Neural cell (in vitro differentiated cells): Measurements from ENCODE around the gene TMEM208. TPM values are rescaled to one million over a fixed set of nuclear protein-coding genes. Genes with fewer than 3 reads are reported as not detected.

Source experiments
- H2AFZ ChIP-seq: fragments of 200-600, 300-800 bp; sonication (generic), shearing (Covaris generic); 2 replicates; pipeline ENCODE4 v1.6.0; 2014; ENCODE audit warnings: low read depth, mild to moderate bottlenecking, antibody characterized with exemption, low read length, moderate library complexity
- H3F3A ChIP-seq: fragments of 200-600 bp; shearing (Covaris generic); 2 replicates; pipeline ENCODE4 v1.6.1; 2016; ENCODE audit warnings: mild to moderate bottlenecking, moderate library complexity, mixed read lengths, antibody characterized with exemption, low read length; ENCODE audit not compliant: insufficient read depth, poor library complexity, severe bottlenecking
- H3K27ac ChIP-seq: fragments of 200-600, 300-800 bp; sonication (generic), shearing (Covaris generic); 2 replicates; pipeline ENCODE4 v1.5.1; 2014; ENCODE audit warnings: mild to moderate bottlenecking, low read length, moderate library complexity
- H3K27me3 ChIP-seq: fragments of 300-800, 200-600 bp; sonication (generic), shearing (Covaris generic); 2 replicates; pipeline ENCODE4 v1.6.0; 2014; ENCODE audit warnings: mild to moderate bottlenecking, low read depth, low read length, moderate library complexity; ENCODE audit not compliant: insufficient read depth
- H3K36me3 ChIP-seq: fragments of 300-800, 200-600 bp; sonication (generic), shearing (Covaris generic); 2 replicates; pipeline ENCODE4 v1.5.1; 2014; ENCODE audit warnings: mild to moderate bottlenecking, antibody characterized with exemption, low read length, moderate library complexity; ENCODE audit not compliant: insufficient read depth
- H3K4me2 ChIP-seq: fragments of 300-800, 200-600 bp; sonication (generic), shearing (Covaris generic); 2 replicates; pipeline ENCODE4 v1.6.0; 2014; ENCODE audit warnings: mild to moderate bottlenecking, low read length
- H3K4me3 ChIP-seq: fragments of 300-800, 200-600 bp; sonication (generic), shearing (Covaris generic); 2 replicates; pipeline ENCODE4 v1.5.1; 2014; ENCODE audit warnings: mild to moderate bottlenecking, low read length, moderate library complexity
- H3K79me2 ChIP-seq: fragments of 200-600 bp; shearing (Covaris generic); replicated peaks from 2 replicates; pipeline ENCODE4 v1.6.0; 2014; ENCODE audit warnings: mild to moderate bottlenecking, low read length, moderate library complexity; ENCODE audit not compliant: insufficient read depth
- H3K9ac ChIP-seq: fragments of 300-800, 200-600 bp; sonication (generic), shearing (Covaris generic); 2 replicates; pipeline ENCODE4 v1.6.1; 2016; ENCODE audit warnings: mild to moderate bottlenecking, low read length, mixed read lengths
- H3K9me2 ChIP-seq: fragments of 200-600 bp; shearing (Covaris generic); 2 replicates; pipeline ENCODE4 v1.6.1; 2016; ENCODE audit warnings: mild to moderate bottlenecking, low read length, mixed read lengths; ENCODE audit not compliant: insufficient read depth
- H3K9me3 ChIP-seq: fragments of 200-600, 300-800 bp; sonication (generic), shearing (Covaris generic); 2 replicates; pipeline ENCODE4 v1.6.1; 2016; ENCODE audit warnings: mild to moderate bottlenecking, mixed run types, low read length, moderate library complexity, mixed read lengths
- H4K20me1 ChIP-seq: fragments of 200-600 bp; shearing (Covaris generic); 2 replicates; pipeline ENCODE4 v1.6.1; 2016; ENCODE audit warnings: mild to moderate bottlenecking, mixed run types; ENCODE audit not compliant: insufficient read depth
- CTCF ChIP-seq: fragments of 450-650 bp; IDR thresholded peaks from 2 replicates; pipeline ENCODE4 v1.5.1; 2014; ENCODE audit warnings: antibody characterized with exemption, mild to moderate bottlenecking, moderate library complexity; ENCODE audit not compliant: poor library complexity, severe bottlenecking
- EP300 ChIP-seq: fragments of 450-650 bp; conservative IDR thresholded peaks from 2 replicates; pipeline ENCODE4 v1.6.1; 2014; ENCODE audit warnings: antibody characterized with exemption, mild to moderate bottlenecking, moderate library complexity; ENCODE audit not compliant: poor library complexity, severe bottlenecking
- EZH2 ChIP-seq: fragments of 200-600, 300-800 bp; shearing (Covaris generic), sonication (generic); IDR thresholded peaks from 2 replicates; pipeline ENCODE4 v1.6.1; 2014; ENCODE audit warnings: antibody characterized with exemption, low read length, borderline replicate concordance, mild to moderate bottlenecking; ENCODE audit not compliant: insufficient read depth, poor library complexity, severe bottlenecking
- MXI1 ChIP-seq: fragments of 450-650 bp; conservative IDR thresholded peaks from 2 replicates; pipeline ENCODE4 v1.6.1; 2014; ENCODE audit warnings: antibody characterized with exemption, mild to moderate bottlenecking; ENCODE audit not compliant: poor library complexity, severe bottlenecking
- POLR2AphosphoS5 ChIP-seq: IDR thresholded peaks from 2 replicates; pipeline ENCODE4 v1.6.1; 2012
- RAD21 ChIP-seq: fragments of 450-650 bp; conservative IDR thresholded peaks from 2 replicates; pipeline ENCODE4 v1.6.1; 2014; ENCODE audit warnings: antibody characterized with exemption, mild to moderate bottlenecking, moderate library complexity
- REST ChIP-seq: IDR thresholded peaks from 2 replicates; pipeline ENCODE4 v1.6.1; 2012; ENCODE audit warnings: borderline replicate concordance
- SMC3 ChIP-seq: fragments of 450-650 bp; conservative IDR thresholded peaks from 2 replicates; pipeline ENCODE4 v1.6.1; 2014; ENCODE audit warnings: antibody characterized with exemption, mild to moderate bottlenecking, moderate library complexity; ENCODE audit not compliant: poor library complexity
- TAF1 ChIP-seq: IDR thresholded peaks from 2 replicates; pipeline ENCODE4 v1.6.1; 2012; ENCODE audit warnings: low read depth
- polyA plus RNA-seq: library from polyadenylated mRNA; depleted of rRNA; stranded (reverse); fragments of >200 nt; gene quantifications from 2 replicates; pipeline ENCODE4 v1.2.3, GENCODE V29; 2014

TMEM208 gene
- polyA plus RNA-seq, 1 donor from 2014 or later = 53.5 TPM

DNA sequence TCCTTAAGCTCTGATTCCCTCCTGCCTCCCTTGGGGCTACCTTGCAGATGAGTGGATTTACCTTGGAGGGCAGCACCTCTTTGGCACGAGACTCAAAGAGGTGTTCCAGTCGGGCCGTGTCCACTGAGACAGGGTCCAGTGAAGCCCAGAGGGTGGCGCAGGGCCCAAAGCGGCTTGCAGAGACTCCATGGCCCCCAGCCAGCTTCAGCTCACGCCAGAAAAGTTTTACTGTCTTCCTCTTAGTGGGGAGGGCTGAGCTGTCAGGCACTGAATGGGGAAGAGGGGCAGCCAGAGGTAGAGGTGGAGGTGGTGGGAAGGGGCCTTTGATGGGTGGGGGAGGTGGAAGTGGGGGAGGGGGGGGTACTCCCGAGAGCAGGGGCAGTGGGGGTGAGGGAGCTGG, 6.7 kb downstream of the TMEM208 start:
- Histone ChIP-seq H3K4me2 (no peak overlapping the region), H2AFZ (no peak overlapping the region), H3K79me2 (no peaks in the 10 kb centered on the region), H4K20me1 (no peaks in the 10 kb centered on the region), H3K36me3 (no peaks in the 10 kb centered on the region), H3K27ac (no peak overlapping the region), H3K4me3 (no peak overlapping the region), H3K27me3 (no peaks in the 10 kb centered on the region), H3F3A (no peaks in the 10 kb centered on the region), H3K9me3 (no peaks in the 10 kb centered on the region), H3K9me2 (no peaks in the 10 kb centered on the region), H3K9ac (no peak overlapping the region)
- TF ChIP-seq TAF1 (no peak), RAD21 (no peak), EP300 (no peak), POLR2AphosphoS5 (no peak), REST (no peak), MXI1 (no peak), SMC3 (no peak), CTCF (no peak), EZH2 (no peak)

DNA sequence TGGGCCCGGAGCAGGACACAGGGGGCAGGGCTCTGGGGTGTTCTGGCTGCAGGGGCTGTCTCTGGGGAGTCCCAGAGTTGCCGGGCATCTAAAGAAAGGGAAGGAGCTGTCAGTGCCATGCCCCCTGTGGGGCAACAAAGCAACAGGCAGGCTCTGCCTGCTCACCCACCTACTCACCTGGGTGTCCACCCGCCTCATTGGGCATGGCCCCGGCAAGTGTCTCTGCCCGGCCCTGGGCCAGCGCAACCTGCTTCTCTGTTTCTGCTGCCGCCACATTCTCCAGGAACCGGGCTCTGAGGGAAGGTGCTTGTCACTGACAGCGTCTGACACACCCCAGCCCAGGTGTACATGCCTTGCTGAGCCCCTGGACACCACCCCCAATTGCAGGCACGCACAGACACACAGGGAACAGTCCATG, 7.3 kb downstream of the TMEM208 start:
- Histone ChIP-seq H3K4me3 (no peak overlapping the region), H3K9ac (no peak overlapping the region), H3F3A (no peaks in the 10 kb centered on the region), H3K36me3 (no peaks in the 10 kb centered on the region), H3K9me2 (no peaks in the 10 kb centered on the region), H2AFZ (no peak overlapping the region), H4K20me1 (no peaks in the 10 kb centered on the region), H3K9me3 (no peaks in the 10 kb centered on the region), H3K27me3 (no peaks in the 10 kb centered on the region), H3K4me2 (no peak overlapping the region), H3K79me2 (no peaks in the 10 kb centered on the region), H3K27ac (no peak overlapping the region)
- TF ChIP-seq RAD21 = no peak
- no peak for TF ChIP-seq EZH2
- no peak for TF ChIP-seq MXI1
- TF ChIP-seq CTCF = no peak
- TF ChIP-seq POLR2AphosphoS5 = no peak
- TF ChIP-seq TAF1 = no peak
- TF ChIP-seq EP300 = no peak
- no peak for TF ChIP-seq REST
- no peak for TF ChIP-seq SMC3
